IPS-20b (cell line): ENCODE data around the gene PTRHD1.

Experiments
- H3K27ac ChIP-seq: one replicate; pipeline ENCODE4 v1.5.1; 2013; ENCODE audit warnings: low read length
- H3K27me3 ChIP-seq: 2 replicates; pipeline ENCODE4 v1.6.1; 2013; ENCODE audit warnings: mild to moderate bottlenecking, low read length, inconsistent platforms; ENCODE audit not compliant: insufficient read depth
- H3K36me3 ChIP-seq: 2 replicates; pipeline ENCODE4 v1.6.1; 2013; ENCODE audit warnings: low read depth, mild to moderate bottlenecking, inconsistent platforms, low read length, moderate library complexity; ENCODE audit not compliant: insufficient read depth
- H3K4me1 ChIP-seq: 2 replicates; pipeline ENCODE4 v1.6.1; 2013; ENCODE audit warnings: mild to moderate bottlenecking, control low read depth, inconsistent platforms, low read length, moderate library complexity; ENCODE audit not compliant: insufficient read depth
- H3K4me3 ChIP-seq: 2 replicates; pipeline ENCODE4 v1.5.1; 2013; ENCODE audit warnings: mild to moderate bottlenecking, low read length, inconsistent platforms
- H3K9ac ChIP-seq: 2 replicates; pipeline ENCODE4 v1.6.1; 2013; ENCODE audit warnings: low read depth, mild to moderate bottlenecking, inconsistent platforms, low read length, moderate library complexity
- H3K9me3 ChIP-seq: 2 replicates; pipeline ENCODE4 v1.6.1; 2013; ENCODE audit warnings: mild to moderate bottlenecking, low read depth, low read length, inconsistent platforms; ENCODE audit not compliant: insufficient read depth

Gene PTRHD1

GRCh38 chr2:24797644-24798043 lies 4.5 kb upstream of the PTRHD1 start:
- Histone ChIP-seq H3K27ac (no peak overlapping the region), H3K36me3 (peaks cover 57% of the 10 kb centered on the region), H3K9me3 (no peaks in the 10 kb centered on the region; the same call in 1 of the 2 replicates), H3K9ac (no peak overlapping the region), H3K27me3 (no peaks in the 10 kb centered on the region), H3K4me3 (no peak overlapping the region), H3K4me1 (peaks cover 6% of the 10 kb centered on the region; the same call in 1 of the 2 replicates)

- H3K27me3 ChIP-seq: no peaks in the 10 kb centered on the region
- H3K4me3 ChIP-seq: peak overlapping the region; percentile 92
- peaks cover 11% of the 10 kb centered on the region for H3K4me1 ChIP-seq
- no peaks in the 10 kb centered on the region for H3K9me3 ChIP-seq
- peak overlapping the region; percentile 51 for H3K27ac ChIP-seq
- H3K36me3 ChIP-seq: peaks cover 49% of the 10 kb centered on the region
- H3K9ac ChIP-seq: peak overlapping the region; percentile 87
These were observed 707 bp upstream of the PTRHD1 start for GRCh38 chr2:24793761-24794435.

GRCh38 chr2:24792542-24792873 lies 683 bp downstream of the PTRHD1 start:
- H3K36me3 ChIP-seq: peaks cover 37% of the 10 kb centered on the region
- H3K4me1 ChIP-seq: peaks cover 11% of the 10 kb centered on the region
- peak overlapping the region; percentile 51 for H3K27ac ChIP-seq
- no peaks in the 10 kb centered on the region for H3K27me3 ChIP-seq
- H3K9me3 ChIP-seq: no peaks in the 10 kb centered on the region
- peak overlapping the region; percentile 92 for H3K4me3 ChIP-seq
- H3K9ac ChIP-seq: peak overlapping the region; percentile 87

- no peaks in the 10 kb centered on the region for H3K27me3 ChIP-seq
- no peak overlapping the region; the same call in 1 of the 2 replicates for H3K9ac ChIP-seq
- no peaks in the 10 kb centered on the region for H3K9me3 ChIP-seq
- peaks cover 11% of the 10 kb centered on the region for H3K4me1 ChIP-seq
- no peak overlapping the region for H3K4me3 ChIP-seq
- H3K36me3 ChIP-seq: peaks cover 27% of the 10 kb centered on the region
- no peak overlapping the region for H3K27ac ChIP-seq
These were observed 1.7 kb downstream of the PTRHD1 start for GRCh38 chr2:24791452-24791851.

- no peak overlapping the region for H3K4me3 ChIP-seq
- H3K4me1 ChIP-seq: peaks cover 5% of the 10 kb centered on the region
These were observed 4.4 kb downstream of the PTRHD1 start for GRCh38 chr2:24788816-24789215.

GRCh38 chr2:24787532-24787931 lies 5.7 kb downstream of the PTRHD1 start:
- Histone ChIP-seq H3K9ac (no peak overlapping the region), H3K27ac (no peak overlapping the region), H3K36me3 (peaks cover 6% of the 10 kb centered on the region), H3K4me3 (no peak overlapping the region), H3K4me1 (peaks cover 5% of the 10 kb centered on the region), H3K27me3 (no peaks in the 10 kb centered on the region), H3K9me3 (no peaks in the 10 kb centered on the region)

More at GRCh38 chr2:24788816-24789215, 4.4 kb downstream of the PTRHD1 start:
- H3K9me3 ChIP-seq: no peaks in the 10 kb centered on the region
- no peaks in the 10 kb centered on the region for H3K27me3 ChIP-seq
- peaks cover 6% of the 10 kb centered on the region for H3K36me3 ChIP-seq
- H3K27ac ChIP-seq: no peak overlapping the region
- H3K9ac ChIP-seq: no peak overlapping the region

- Histone ChIP-seq H3K27ac (no peak overlapping the region), H3K4me1 (peaks cover 3% of the 10 kb centered on the region; the same call in 1 of the 2 replicates), H3K9me3 (no peaks in the 10 kb centered on the region), H3K36me3 (peaks cover 6% of the 10 kb centered on the region), H3K9ac (no peak overlapping the region), H3K27me3 (no peaks in the 10 kb centered on the region), H3K4me3 (no peak overlapping the region)
These were observed 7.4 kb downstream of the PTRHD1 start for GRCh38 chr2:24785671-24786321.

- no peaks in the 10 kb centered on the region for H3K4me1 ChIP-seq
- no peaks in the 10 kb centered on the region for H3K9me3 ChIP-seq
- no peak overlapping the region for H3K4me3 ChIP-seq
- no peaks in the 10 kb centered on the region for H3K36me3 ChIP-seq
- H3K27ac ChIP-seq: no peak overlapping the region
- no peaks in the 10 kb centered on the region for H3K27me3 ChIP-seq
- H3K9ac ChIP-seq: no peak overlapping the region
These were observed 9.6 kb downstream of the PTRHD1 start for GRCh38 chr2:24783641-24784040.

GRCh38 chr2:24779116-24779515 lies 14.1 kb downstream of the PTRHD1 start:
- Histone ChIP-seq H3K9me3 (no peaks in the 10 kb centered on the region), H3K9ac (no peak overlapping the region), H3K4me1 (peaks cover 6% of the 10 kb centered on the region), H3K27me3 (no peaks in the 10 kb centered on the region), H3K27ac (no peak overlapping the region), H3K36me3 (no peaks in the 10 kb centered on the region), H3K4me3 (no peak overlapping the region)

- peaks cover 14% of the 10 kb centered on the region for H3K4me1 ChIP-seq
- H3K9ac ChIP-seq: no peak overlapping the region
- H3K36me3 ChIP-seq: no peaks in the 10 kb centered on the region
- H3K27ac ChIP-seq: no peak overlapping the region
- no peaks in the 10 kb centered on the region for H3K27me3 ChIP-seq
- H3K4me3 ChIP-seq: no peak overlapping the region
- H3K9me3 ChIP-seq: no peaks in the 10 kb centered on the region
These were observed 18.8 kb downstream of the PTRHD1 start for GRCh38 chr2:24774373-24774772.

- Histone ChIP-seq H3K4me3 (no peak overlapping the region), H3K9me3 (no peaks in the 10 kb centered on the region), H3K9ac (no peak overlapping the region), H3K36me3 (no peaks in the 10 kb centered on the region), H3K4me1 (peaks cover 8% of the 10 kb centered on the region; the same call in 1 of the 2 replicates), H3K27me3 (no peaks in the 10 kb centered on the region), H3K27ac (no peak overlapping the region)
These were observed 21.2 kb downstream of the PTRHD1 start for GRCh38 chr2:24771764-24772586.
